Liver (tissue), 9 donors: ENCODE data around the gene TAF1C. TPM values are rescaled to one million over a fixed set of nuclear protein-coding genes. Genes with fewer than 3 reads are reported as not detected.

Experiments
- DNase-seq: peaks from one replicate; pipeline ENCODE4 v3.0.0-alpha.2; 2017; ENCODE audit warnings: low spot score
- H3K27ac ChIP-seq, 2 donors: one replicate each; pipeline ENCODE4 v1.7.0; 2013; ENCODE audit warnings: inconsistent platforms in 2 of 2, low read length in 2 of 2, control low read depth in 1 of 2, low read depth in 1 of 2, mild to moderate bottlenecking in 1 of 2
- H3K27me3 ChIP-seq, 4 donors: one replicate each; pipeline versions ENCODE4 v1.6.1 to v1.7.0; 2013; ENCODE audit warnings: low read length in 3 of 4, inconsistent platforms in 1 of 4, mild to moderate bottlenecking in 1 of 4, moderate library complexity in 1 of 4; ENCODE audit not compliant: control insufficient read depth in 4 of 4, insufficient read depth in 4 of 4
- H3K36me3 ChIP-seq, 4 donors: one replicate each; pipeline versions ENCODE4 v1.6.1 to v1.7.0; 2013; ENCODE audit warnings: low read length in 3 of 4, mild to moderate bottlenecking in 3 of 4, low read depth in 1 of 4, moderate library complexity in 1 of 4; ENCODE audit not compliant: control insufficient read depth in 4 of 4, insufficient read depth in 3 of 4
- H3K4me1 ChIP-seq, 4 donors: one replicate each; pipeline versions ENCODE4 v1.6.1 to v1.7.0; 2013; ENCODE audit warnings: low read length in 3 of 4, mild to moderate bottlenecking in 3 of 4, moderate library complexity in 1 of 4; ENCODE audit not compliant: control insufficient read depth in 4 of 4, insufficient read depth in 4 of 4
- H3K4me3 ChIP-seq, 3 donors: one replicate each; pipeline versions ENCODE4 v1.6.1 to v1.7.0; 2013; ENCODE audit warnings: low read length in 3 of 3, control low read depth in 1 of 3, low read depth in 1 of 3, mild to moderate bottlenecking in 1 of 3
- H3K9ac ChIP-seq, 2 donors: one replicate each; pipeline ENCODE4 v1.7.0; 2013; ENCODE audit warnings: low read length in 2 of 2, mild to moderate bottlenecking in 2 of 2, moderate library complexity in 2 of 2, control low read depth in 1 of 2, low read depth in 1 of 2
- H3K9me3 ChIP-seq, 4 donors: one replicate each; pipeline versions ENCODE4 v1.6.1 to v1.7.0; 2013; ENCODE audit warnings: low read length in 3 of 4; ENCODE audit not compliant: control insufficient read depth in 4 of 4
- EGR1 ChIP-seq, 2 donors: IDR thresholded peaks; 2 replicates each; pipeline ENCODE4 v1.6.1; 2016 to 2018; ENCODE audit warnings: antibody characterized with exemption in 2 of 2, low read depth in 2 of 2
- FOXA1 ChIP-seq: IDR thresholded peaks from 2 replicates; pipeline ENCODE4 v1.6.1; 2016; ENCODE audit warnings: antibody characterized with exemption
- FOXA2 ChIP-seq: IDR thresholded peaks from 2 replicates; pipeline ENCODE4 v1.6.1; 2016; ENCODE audit warnings: antibody characterized with exemption
- GABPA ChIP-seq, 2 donors: IDR thresholded peaks in 1 of 2; conservative IDR thresholded peaks in 1 of 2; 2 replicates each; pipeline ENCODE4 v1.6.1; 2016; ENCODE audit warnings: antibody characterized with exemption in 2 of 2, mild to moderate bottlenecking in 1 of 2, moderate library complexity in 1 of 2
- HNF4A ChIP-seq, 2 donors: conservative IDR thresholded peaks; 2 replicates each; pipeline ENCODE4 v1.6.1; 2016; ENCODE audit warnings: antibody characterized with exemption in 2 of 2, mild to moderate bottlenecking in 2 of 2
- HNF4G ChIP-seq: IDR thresholded peaks from 2 replicates; pipeline ENCODE4 v1.6.1; 2016; ENCODE audit warnings: antibody characterized with exemption
- JUND ChIP-seq, 2 donors: IDR thresholded peaks; 2 replicates each; pipeline ENCODE4 v1.6.1; 2016; ENCODE audit warnings: antibody characterized with exemption in 2 of 2
- NR2F2 ChIP-seq: IDR thresholded peaks from 2 replicates; pipeline ENCODE4 v1.6.1; 2016; ENCODE audit warnings: antibody characterized with exemption
- RAD21 ChIP-seq, 2 donors: IDR thresholded peaks; 2 replicates each; pipeline ENCODE4 v1.6.1; 2016; ENCODE audit warnings: antibody characterized with exemption in 2 of 2, mild to moderate bottlenecking in 2 of 2
- RXRA ChIP-seq, 2 donors: IDR thresholded peaks; 2 replicates each; pipeline ENCODE4 v1.6.1; 2017 to 2018; ENCODE audit warnings: antibody characterized with exemption in 2 of 2, mild to moderate bottlenecking in 1 of 2
- SP1 ChIP-seq: IDR thresholded peaks from 2 replicates; pipeline ENCODE4 v1.6.1; 2018; ENCODE audit warnings: antibody characterized with exemption, mild to moderate bottlenecking
- YY1 ChIP-seq: IDR thresholded peaks from 2 replicates; pipeline ENCODE4 v1.6.1; 2016; ENCODE audit warnings: antibody characterized with exemption, mild to moderate bottlenecking
- WGBS: extraction: QIAGEN DNeasy Blood & Tissue Kit; methylation state at CpG from one replicate; pipeline ENCODE4 v1.1.7; 2013; 5-methylcytosine and 5-hydroxymethylcytosine counted together
- polyA plus RNA-seq, 2 donors: library from polyadenylated mRNA; stranded (reverse) in 1 of 2; unstranded in 1 of 2; fragments of 200-250 nt in 1 of 2; fragments of >200 nt in 1 of 2; fragmentation: Nextera tagmentation in 1 of 2; extraction: Ambion mirVana in 1 of 2; gene quantifications; one replicate each; pipeline versions ENCODE4 v1.2.1 to v1.2.3, GENCODE V29; 2013 to 2015
- total RNA-seq, 2 donors: library from RNA; depleted of rRNA; stranded (reverse); fragments of >200 nt; gene quantifications; one replicate each; pipeline ENCODE4 v1.2.3, GENCODE V29; 2014
- TF ChIP-seq, protein P1 (sequence below): IDR thresholded peaks from 2 replicates; pipeline ENCODE4 v1.6.1; 2016; ENCODE audit warnings: antibody characterized with exemption
- TF ChIP-seq, protein P2 (sequence below): IDR thresholded peaks from 2 replicates; pipeline ENCODE4 v1.6.1; 2016; ENCODE audit warnings: antibody characterized with exemption
- TF ChIP-seq, protein P3 (sequence below): fragments of 150-350 bp; IDR thresholded peaks from 2 replicates; pipeline ENCODE4 v1.5.1; 2017; ENCODE audit warnings: improper control_type of control experiment, low read depth, low read length; ENCODE audit not compliant: missing input control
- TF ChIP-seq, protein P4 (sequence below): IDR thresholded peaks from 2 replicates; pipeline ENCODE4 v1.6.1; 2016; ENCODE audit warnings: antibody characterized with exemption
- TF ChIP-seq, protein P5 (sequence below): IDR thresholded peaks from 2 replicates; pipeline ENCODE4 v1.6.1; 2016; ENCODE audit warnings: antibody characterized with exemption, mild to moderate bottlenecking
- donor health status: healthy.
- donor health status: healthy.
- donor health status: healthy.
- donor health status: healthy.
- donor health status: healthy.

TAF1C gene
- total and polyA plus RNA-seq, 4 donors: 10.2 to 34.5 (median 11.3) TPM

DNA sequence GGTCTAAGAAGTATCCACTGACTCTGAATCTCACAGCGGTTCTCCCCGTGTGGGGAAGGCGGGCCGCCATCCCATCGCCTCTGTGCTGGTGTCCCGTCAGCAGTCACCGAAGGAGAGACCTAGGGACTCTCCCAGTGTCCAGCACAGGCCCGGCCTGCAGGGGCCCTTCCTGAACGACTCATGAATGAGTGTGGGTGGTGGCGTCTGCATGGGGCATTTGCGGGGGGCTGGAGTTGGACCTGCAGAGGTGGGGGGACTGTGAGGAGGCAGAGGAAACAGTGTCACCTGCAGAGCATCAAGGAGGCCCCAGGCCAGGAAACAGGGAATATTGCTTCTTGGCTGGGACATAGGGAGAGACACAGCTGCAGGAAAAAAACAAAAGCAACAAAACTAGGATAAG is 42.6 kb upstream of the TAF1C start:
- no peak for DNase-seq
- TF ChIP-seq RXRA (IDR thresholded peaks at IDR 0.05) (no peak), FOXA2 (no peak), JUND (IDR thresholded peaks at IDR 0.05) (no peak), RAD21 (IDR thresholded peaks at IDR 0.05) (no peak), HNF4G (no peak), FOXA1 (no peak), EGR1 (IDR thresholded peaks at IDR 0.05; ENCODE audit: low read depth in 2 of 2) (no peak), HNF4A (conservative IDR thresholded peaks at IDR 0.05) (no peak), YY1 (no peak), GABPA (IDR thresholded peaks at IDR 0.05 in 1 of 2, conservative IDR thresholded peaks at IDR 0.05 in 1 of 2) (no peak)
- TF ChIP-seq, protein P1, sequence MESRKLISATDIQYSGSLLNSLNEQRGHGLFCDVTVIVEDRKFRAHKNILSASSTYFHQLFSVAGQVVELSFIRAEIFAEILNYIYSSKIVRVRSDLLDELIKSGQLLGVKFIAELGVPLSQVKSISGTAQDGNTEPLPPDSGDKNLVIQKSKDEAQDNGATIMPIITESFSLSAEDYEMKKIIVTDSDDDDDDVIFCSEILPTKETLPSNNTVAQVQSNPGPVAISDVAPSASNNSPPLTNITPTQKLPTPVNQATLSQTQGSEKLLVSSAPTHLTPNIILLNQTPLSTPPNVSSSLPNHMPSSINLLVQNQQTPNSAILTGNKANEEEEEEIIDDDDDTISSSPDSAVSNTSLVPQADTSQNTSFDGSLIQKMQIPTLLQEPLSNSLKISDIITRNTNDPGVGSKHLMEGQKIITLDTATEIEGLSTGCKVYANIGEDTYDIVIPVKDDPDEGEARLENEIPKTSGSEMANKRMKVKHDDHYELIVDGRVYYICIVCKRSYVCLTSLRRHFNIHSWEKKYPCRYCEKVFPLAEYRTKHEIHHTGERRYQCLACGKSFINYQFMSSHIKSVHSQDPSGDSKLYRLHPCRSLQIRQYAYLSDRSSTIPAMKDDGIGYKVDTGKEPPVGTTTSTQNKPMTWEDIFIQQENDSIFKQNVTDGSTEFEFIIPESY: no peak
- TF ChIP-seq, protein P2, sequence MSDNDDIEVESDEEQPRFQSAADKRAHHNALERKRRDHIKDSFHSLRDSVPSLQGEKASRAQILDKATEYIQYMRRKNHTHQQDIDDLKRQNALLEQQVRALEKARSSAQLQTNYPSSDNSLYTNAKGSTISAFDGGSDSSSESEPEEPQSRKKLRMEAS: no peak
- TF ChIP-seq, protein P3, sequence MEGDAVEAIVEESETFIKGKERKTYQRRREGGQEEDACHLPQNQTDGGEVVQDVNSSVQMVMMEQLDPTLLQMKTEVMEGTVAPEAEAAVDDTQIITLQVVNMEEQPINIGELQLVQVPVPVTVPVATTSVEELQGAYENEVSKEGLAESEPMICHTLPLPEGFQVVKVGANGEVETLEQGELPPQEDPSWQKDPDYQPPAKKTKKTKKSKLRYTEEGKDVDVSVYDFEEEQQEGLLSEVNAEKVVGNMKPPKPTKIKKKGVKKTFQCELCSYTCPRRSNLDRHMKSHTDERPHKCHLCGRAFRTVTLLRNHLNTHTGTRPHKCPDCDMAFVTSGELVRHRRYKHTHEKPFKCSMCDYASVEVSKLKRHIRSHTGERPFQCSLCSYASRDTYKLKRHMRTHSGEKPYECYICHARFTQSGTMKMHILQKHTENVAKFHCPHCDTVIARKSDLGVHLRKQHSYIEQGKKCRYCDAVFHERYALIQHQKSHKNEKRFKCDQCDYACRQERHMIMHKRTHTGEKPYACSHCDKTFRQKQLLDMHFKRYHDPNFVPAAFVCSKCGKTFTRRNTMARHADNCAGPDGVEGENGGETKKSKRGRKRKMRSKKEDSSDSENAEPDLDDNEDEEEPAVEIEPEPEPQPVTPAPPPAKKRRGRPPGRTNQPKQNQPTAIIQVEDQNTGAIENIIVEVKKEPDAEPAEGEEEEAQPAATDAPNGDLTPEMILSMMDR: no peak
- Histone ChIP-seq H3K9me3 (no peaks in the 10 kb centered on the region), H3K9ac (no peak overlapping the region), H3K27ac (no peak overlapping the region), H3K36me3 (no peaks in the 10 kb centered on the region), H3K4me1 (no peaks in the 10 kb centered on the region), H3K27me3 (peaks cover 0 to 3% (median 0%) of the 10 kb centered on the region in 4 donors), H3K4me3 (no peak overlapping the region)
- WGBS: 91% methylated on average over 11 of the region's 11 CpGs

DNA sequence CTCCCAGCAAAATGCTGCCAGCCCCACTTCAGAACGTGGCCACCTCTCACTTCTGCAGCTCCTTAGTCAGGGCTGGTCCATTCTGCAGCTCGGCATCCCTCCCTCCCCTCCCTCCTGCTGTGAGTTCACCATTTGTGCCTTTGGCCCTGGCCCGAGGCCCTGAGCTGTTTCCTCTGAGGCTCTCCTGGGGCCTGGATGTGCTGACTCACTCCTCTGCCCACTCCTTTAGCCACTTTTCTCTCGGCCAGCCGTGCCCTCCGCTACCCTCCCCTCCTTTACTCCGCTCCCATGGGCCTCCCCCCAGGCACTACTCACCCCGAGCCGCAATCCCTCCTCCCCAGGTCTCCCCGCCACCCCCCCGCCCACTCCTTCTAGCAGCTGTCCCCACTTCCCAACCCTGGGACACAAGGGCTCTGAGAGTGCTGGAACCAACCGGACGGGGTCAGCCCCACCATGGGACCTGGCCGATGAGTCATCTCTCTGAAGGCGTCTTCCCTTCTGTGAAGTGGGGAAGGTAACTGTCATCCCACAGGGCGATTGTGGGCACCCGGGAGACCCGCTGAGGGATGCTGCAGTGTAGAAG is 41.5 kb upstream of the TAF1C start:
- TF ChIP-seq, protein P4, sequence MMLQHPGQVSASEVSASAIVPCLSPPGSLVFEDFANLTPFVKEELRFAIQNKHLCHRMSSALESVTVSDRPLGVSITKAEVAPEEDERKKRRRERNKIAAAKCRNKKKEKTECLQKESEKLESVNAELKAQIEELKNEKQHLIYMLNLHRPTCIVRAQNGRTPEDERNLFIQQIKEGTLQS: no peak
- TF ChIP-seq NR2F2 (no peak), RXRA (IDR thresholded peaks at IDR 0.05) (no peak), GABPA (IDR thresholded peaks at IDR 0.05 in 1 of 2, conservative IDR thresholded peaks at IDR 0.05 in 1 of 2) (no peak), JUND (IDR thresholded peaks at IDR 0.05) (no peak), HNF4G (no peak), SP1 (no peak)
- TF ChIP-seq, protein P5, sequence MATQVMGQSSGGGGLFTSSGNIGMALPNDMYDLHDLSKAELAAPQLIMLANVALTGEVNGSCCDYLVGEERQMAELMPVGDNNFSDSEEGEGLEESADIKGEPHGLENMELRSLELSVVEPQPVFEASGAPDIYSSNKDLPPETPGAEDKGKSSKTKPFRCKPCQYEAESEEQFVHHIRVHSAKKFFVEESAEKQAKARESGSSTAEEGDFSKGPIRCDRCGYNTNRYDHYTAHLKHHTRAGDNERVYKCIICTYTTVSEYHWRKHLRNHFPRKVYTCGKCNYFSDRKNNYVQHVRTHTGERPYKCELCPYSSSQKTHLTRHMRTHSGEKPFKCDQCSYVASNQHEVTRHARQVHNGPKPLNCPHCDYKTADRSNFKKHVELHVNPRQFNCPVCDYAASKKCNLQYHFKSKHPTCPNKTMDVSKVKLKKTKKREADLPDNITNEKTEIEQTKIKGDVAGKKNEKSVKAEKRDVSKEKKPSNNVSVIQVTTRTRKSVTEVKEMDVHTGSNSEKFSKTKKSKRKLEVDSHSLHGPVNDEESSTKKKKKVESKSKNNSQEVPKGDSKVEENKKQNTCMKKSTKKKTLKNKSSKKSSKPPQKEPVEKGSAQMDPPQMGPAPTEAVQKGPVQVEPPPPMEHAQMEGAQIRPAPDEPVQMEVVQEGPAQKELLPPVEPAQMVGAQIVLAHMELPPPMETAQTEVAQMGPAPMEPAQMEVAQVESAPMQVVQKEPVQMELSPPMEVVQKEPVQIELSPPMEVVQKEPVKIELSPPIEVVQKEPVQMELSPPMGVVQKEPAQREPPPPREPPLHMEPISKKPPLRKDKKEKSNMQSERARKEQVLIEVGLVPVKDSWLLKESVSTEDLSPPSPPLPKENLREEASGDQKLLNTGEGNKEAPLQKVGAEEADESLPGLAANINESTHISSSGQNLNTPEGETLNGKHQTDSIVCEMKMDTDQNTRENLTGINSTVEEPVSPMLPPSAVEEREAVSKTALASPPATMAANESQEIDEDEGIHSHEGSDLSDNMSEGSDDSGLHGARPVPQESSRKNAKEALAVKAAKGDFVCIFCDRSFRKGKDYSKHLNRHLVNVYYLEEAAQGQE: no peak
- TF ChIP-seq, protein P2: no peak
- TF ChIP-seq, protein P3: no peak
- Histone ChIP-seq H3K4me1 (no peaks in the 10 kb centered on the region), H3K9ac (no peak overlapping the region), H3K4me3 (no peak overlapping the region), H3K27ac (no peak overlapping the region), H3K36me3 (no peaks in the 10 kb centered on the region), H3K9me3 (no peaks in the 10 kb centered on the region), H3K27me3 (peaks cover 0 to 3% (median 0%) of the 10 kb centered on the region in 4 donors)
- WGBS: 63% methylated on average over 18 of the region's 18 CpGs
- no peak for DNase-seq
